HG03108 (cell line): ENCODE measurements around the gene ABL1.

ENCODE experiments used
- ATAC-seq: cut with Tn5 transposase; IDR thresholded peaks from one replicate; pipeline ENCODE4 v1.9.1; 2021; ENCODE audit warnings: moderate library complexity; ENCODE audit not compliant: unreplicated experiment

ABL1 gene

GRCh38 chr9:130870491-130871381 lies 35.7 kb downstream of the ABL1 start:
- ATAC-seq: peak; percentile 75

- no peak for ATAC-seq
Measured at GRCh38 chr9:130871395-130872062, 36.5 kb downstream of the ABL1 start.

- ATAC-seq: no peak
Measured at GRCh38 chr9:130872093-130872492, 37.0 kb downstream of the ABL1 start.

- ATAC-seq: no peak
Measured at GRCh38 chr9:130872508-130872907, 37.5 kb downstream of the ABL1 start.

- no peak for ATAC-seq
Measured at GRCh38 chr9:130872912-130873503, 38.0 kb downstream of the ABL1 start.

- ATAC-seq: no peak
Measured at GRCh38 chr9:130873966-130874365, 38.9 kb downstream of the ABL1 start.

- ATAC-seq: no peak
Measured at GRCh38 chr9:130874783-130875182, 39.7 kb downstream of the ABL1 start.

GRCh38 chr9:130877300-130877699 lies 42.2 kb downstream of the ABL1 start:
- ATAC-seq: no peak

- ATAC-seq: no peak
Measured at GRCh38 chr9:130878295-130878694, 43.2 kb downstream of the ABL1 start.

GRCh38 chr9:130879863-130880411 lies 44.9 kb downstream of the ABL1 start:
- ATAC-seq: no peak

GRCh38 chr9:130880599-130881220 lies 45.7 kb downstream of the ABL1 start:
- no peak for ATAC-seq

GRCh38 chr9:130881516-130881915 lies 46.5 kb downstream of the ABL1 start:
- no peak for ATAC-seq

GRCh38 chr9:130882696-130883225 lies 47.7 kb downstream of the ABL1 start:
- ATAC-seq: no peak

GRCh38 chr9:130883479-130883878 lies 48.4 kb downstream of the ABL1 start:
- no peak for ATAC-seq

GRCh38 chr9:130884111-130884531 lies 49.1 kb downstream of the ABL1 start:
- no peak for ATAC-seq

- ATAC-seq: no peak
Measured at GRCh38 chr9:130884542-130885483, 49.8 kb downstream of the ABL1 start.

- ATAC-seq: no peak
Measured at GRCh38 chr9:130885484-130886375, 50.7 kb downstream of the ABL1 start.

GRCh38 chr9:130886981-130887380 lies 51.9 kb downstream of the ABL1 start:
- no peak for ATAC-seq
